Peyer's patch (tissue), 4 donors: ENCODE measurements around the gene CRIP3.

Experiments used
- POLR2A ChIP-seq, 2 donors: fragments of 450-650 bp; IDR thresholded peaks; one replicate each; pipeline ENCODE4 v1.5.1; 2017; ENCODE audit warnings: antibody characterized with exemption in 2 of 2, mild to moderate bottlenecking in 2 of 2, moderate library complexity in 2 of 2
- TF ChIP-seq, protein P1 (sequence below), 6 experiments: fragments of 450-650 bp in 4 of 6; fragments of 200-600 bp in 2 of 6; sonication (generic) in 1 of 6; IDR thresholded peaks; one replicate each; pipeline ENCODE4 v1.5.1; 2017 to 2019; ENCODE audit warnings: antibody characterized with exemption in 6 of 6, mild to moderate bottlenecking in 3 of 6, moderate library complexity in 1 of 6

DNA sequence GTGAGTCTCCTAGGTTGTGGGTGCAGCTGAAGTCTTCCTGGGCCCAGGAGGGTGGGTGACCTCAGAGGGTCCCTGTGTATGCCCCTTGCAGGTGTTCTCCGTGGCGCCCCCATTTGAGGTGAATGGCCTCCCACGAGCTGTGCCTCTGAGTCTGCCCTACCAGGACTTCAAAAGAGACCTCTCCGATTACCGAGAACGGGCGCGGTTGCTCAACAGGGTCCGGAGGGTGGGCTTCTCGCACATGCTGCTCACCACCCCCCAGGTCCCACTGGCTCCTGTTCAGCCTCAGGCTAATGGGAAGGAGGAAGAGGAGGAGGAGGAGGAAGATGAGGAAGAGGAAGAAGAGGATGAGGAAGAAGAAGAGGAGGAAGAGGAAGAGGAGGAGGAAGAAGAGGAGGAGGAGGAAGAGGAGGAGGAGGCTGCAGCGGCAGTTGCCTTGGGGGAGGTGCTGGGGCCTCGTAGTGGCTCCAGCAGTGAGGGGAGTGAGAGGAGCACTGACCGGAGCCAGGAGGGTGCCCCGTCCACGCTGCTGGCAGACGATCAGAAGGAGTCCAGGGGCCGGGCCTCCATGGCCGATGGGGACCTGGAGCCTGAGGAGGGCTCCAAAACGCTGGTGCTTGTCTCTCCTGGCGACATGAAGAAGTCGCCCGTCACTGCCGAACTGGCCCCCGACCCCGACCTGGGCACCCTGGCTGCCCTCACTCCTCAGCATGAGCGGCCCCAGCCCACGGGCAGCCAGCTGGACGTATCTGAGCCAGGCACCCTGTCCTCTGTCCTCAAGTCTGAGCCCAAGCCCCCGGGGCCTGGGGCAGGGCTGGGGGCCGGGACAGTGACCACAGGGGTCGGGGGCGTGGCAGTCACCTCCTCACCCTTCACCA lies 25.8 kb downstream of the CRIP3 start:
- TF ChIP-seq, protein P1, sequence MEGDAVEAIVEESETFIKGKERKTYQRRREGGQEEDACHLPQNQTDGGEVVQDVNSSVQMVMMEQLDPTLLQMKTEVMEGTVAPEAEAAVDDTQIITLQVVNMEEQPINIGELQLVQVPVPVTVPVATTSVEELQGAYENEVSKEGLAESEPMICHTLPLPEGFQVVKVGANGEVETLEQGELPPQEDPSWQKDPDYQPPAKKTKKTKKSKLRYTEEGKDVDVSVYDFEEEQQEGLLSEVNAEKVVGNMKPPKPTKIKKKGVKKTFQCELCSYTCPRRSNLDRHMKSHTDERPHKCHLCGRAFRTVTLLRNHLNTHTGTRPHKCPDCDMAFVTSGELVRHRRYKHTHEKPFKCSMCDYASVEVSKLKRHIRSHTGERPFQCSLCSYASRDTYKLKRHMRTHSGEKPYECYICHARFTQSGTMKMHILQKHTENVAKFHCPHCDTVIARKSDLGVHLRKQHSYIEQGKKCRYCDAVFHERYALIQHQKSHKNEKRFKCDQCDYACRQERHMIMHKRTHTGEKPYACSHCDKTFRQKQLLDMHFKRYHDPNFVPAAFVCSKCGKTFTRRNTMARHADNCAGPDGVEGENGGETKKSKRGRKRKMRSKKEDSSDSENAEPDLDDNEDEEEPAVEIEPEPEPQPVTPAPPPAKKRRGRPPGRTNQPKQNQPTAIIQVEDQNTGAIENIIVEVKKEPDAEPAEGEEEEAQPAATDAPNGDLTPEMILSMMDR (IDR thresholded peaks at IDR 0.05): no peak
- TF ChIP-seq POLR2A (IDR thresholded peaks at IDR 0.05): no peak
